Loucy (cell line): ENCODE data around the gene GAPDH.

Source experiments
- H2AFZ ChIP-seq: fragments of 200-600 bp; sonication (generic); 2 replicates; pipeline ENCODE4 v1.6.0; 2016; ENCODE audit warnings: antibody characterized with exemption, mild to moderate bottlenecking, low read length, moderate library complexity
- H3F3A ChIP-seq: fragments of 200-600 bp; 2 replicates; pipeline ENCODE4 v1.6.0; 2016; ENCODE audit warnings: antibody characterized with exemption, low read depth, mild to moderate bottlenecking
- H3K27me3 ChIP-seq: fragments of 200-600 bp; sonication (generic); 2 replicates; pipeline ENCODE4 v1.6.1; 2014; ENCODE audit warnings: low read length, mild to moderate bottlenecking; ENCODE audit not compliant: insufficient read depth, poor library complexity, severe bottlenecking
- H3K36me3 ChIP-seq: fragments of 200-600 bp; sonication (generic); 2 replicates; pipeline ENCODE4 v1.6.1; 2016; ENCODE audit warnings: low read length; ENCODE audit not compliant: insufficient read depth
- H3K4me1 ChIP-seq: fragments of 200-600 bp; sonication (generic); 2 replicates; pipeline ENCODE4 v1.5.1; 2014; ENCODE audit warnings: low read length, mild to moderate bottlenecking; ENCODE audit not compliant: insufficient read depth, poor library complexity, severe bottlenecking
- H3K4me2 ChIP-seq: fragments of 200-600 bp; sonication (generic); 2 replicates; pipeline ENCODE4 v1.6.0; 2014; ENCODE audit warnings: antibody characterized with exemption, low read length, low read depth, mild to moderate bottlenecking; ENCODE audit not compliant: poor library complexity, severe bottlenecking
- H3K4me3 ChIP-seq: fragments of 200-600 bp; sonication (generic); 2 replicates; pipeline ENCODE4 v1.5.1; 2014; ENCODE audit warnings: low read length, mild to moderate bottlenecking, mixed read lengths; ENCODE audit not compliant: poor library complexity, severe bottlenecking
- H3K79me2 ChIP-seq: fragments of 200-600 bp; sonication (generic); 2 replicates; pipeline ENCODE4 v1.6.1; 2014; ENCODE audit warnings: low read length; ENCODE audit not compliant: insufficient read depth
- H3K9ac ChIP-seq: fragments of 200-600 bp; sonication (generic); 2 replicates; pipeline ENCODE4 v1.6.0; 2014; ENCODE audit warnings: mild to moderate bottlenecking, low read depth, low read length, moderate library complexity; ENCODE audit not compliant: poor library complexity, severe bottlenecking
- H3K9me2 ChIP-seq: fragments of 200-600 bp; sonication (generic); replicated peaks from 2 replicates; pipeline ENCODE4 v1.6.1; 2016; ENCODE audit warnings: low read depth, low read length, mixed read lengths
- H3K9me3 ChIP-seq: fragments of 200-600 bp; sonication (generic); 2 replicates; pipeline ENCODE4 v1.6.1; 2014; ENCODE audit warnings: mild to moderate bottlenecking, antibody characterized with exemption, low read length, low read depth; ENCODE audit not compliant: insufficient read depth
- H4K20me1 ChIP-seq: fragments of 200-600 bp; sonication (generic); 2 replicates; pipeline ENCODE4 v1.6.0; 2014; ENCODE audit warnings: antibody characterized with exemption, low read length, mild to moderate bottlenecking; ENCODE audit not compliant: insufficient read depth, poor library complexity, severe bottlenecking
- EZH2phosphoT487 ChIP-seq: fragments of 200-600 bp; IDR thresholded peaks from 2 replicates; pipeline ENCODE4 v1.6.1; 2018; ENCODE audit warnings: antibody characterized with exemption, mild to moderate bottlenecking, moderate library complexity, borderline replicate concordance
- TF ChIP-seq, protein P1 (sequence below): fragments of 200-600 bp; sonication (generic); conservative IDR thresholded peaks from 2 replicates; pipeline ENCODE4 v1.5.1; 2014; ENCODE audit warnings: mild to moderate bottlenecking, antibody characterized with exemption, low read length

GAPDH gene

DNA sequence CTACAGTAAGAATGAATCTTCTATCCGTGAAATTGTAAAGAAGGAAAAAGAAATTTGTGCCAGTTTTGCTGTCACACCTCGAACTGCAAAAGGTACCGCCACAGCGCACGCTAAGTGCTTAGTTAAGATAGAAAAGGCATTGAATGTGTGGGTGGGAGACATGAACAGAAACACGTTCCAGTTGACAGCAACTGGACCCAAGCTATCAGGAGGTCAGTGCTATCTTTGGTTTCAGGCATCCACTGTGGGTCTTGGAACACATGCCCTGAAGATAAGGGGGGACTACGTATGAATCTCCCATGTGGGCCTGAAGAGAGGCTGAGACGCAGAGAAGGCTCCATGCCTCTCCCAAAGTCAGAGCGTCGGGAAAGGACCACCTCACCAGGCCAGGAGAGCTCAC is 11.7 kb downstream of the GAPDH start:
- no peaks in the 10 kb centered on the region for H3K9me3 ChIP-seq
- no peak for TF ChIP-seq EZH2phosphoT487
- TF ChIP-seq, protein P1, sequence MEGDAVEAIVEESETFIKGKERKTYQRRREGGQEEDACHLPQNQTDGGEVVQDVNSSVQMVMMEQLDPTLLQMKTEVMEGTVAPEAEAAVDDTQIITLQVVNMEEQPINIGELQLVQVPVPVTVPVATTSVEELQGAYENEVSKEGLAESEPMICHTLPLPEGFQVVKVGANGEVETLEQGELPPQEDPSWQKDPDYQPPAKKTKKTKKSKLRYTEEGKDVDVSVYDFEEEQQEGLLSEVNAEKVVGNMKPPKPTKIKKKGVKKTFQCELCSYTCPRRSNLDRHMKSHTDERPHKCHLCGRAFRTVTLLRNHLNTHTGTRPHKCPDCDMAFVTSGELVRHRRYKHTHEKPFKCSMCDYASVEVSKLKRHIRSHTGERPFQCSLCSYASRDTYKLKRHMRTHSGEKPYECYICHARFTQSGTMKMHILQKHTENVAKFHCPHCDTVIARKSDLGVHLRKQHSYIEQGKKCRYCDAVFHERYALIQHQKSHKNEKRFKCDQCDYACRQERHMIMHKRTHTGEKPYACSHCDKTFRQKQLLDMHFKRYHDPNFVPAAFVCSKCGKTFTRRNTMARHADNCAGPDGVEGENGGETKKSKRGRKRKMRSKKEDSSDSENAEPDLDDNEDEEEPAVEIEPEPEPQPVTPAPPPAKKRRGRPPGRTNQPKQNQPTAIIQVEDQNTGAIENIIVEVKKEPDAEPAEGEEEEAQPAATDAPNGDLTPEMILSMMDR, result no peak
- no peak overlapping the region for H3K4me2 ChIP-seq
- H2AFZ ChIP-seq, result no peak overlapping the region
- peaks cover 53% of the 10 kb centered on the region; the same call in 1 of the 2 replicates for H3K36me3 ChIP-seq
- no peak overlapping the region for H3K9ac ChIP-seq
- no peaks in the 10 kb centered on the region for H3K27me3 ChIP-seq
- peaks cover 18% of the 10 kb centered on the region for H3K79me2 ChIP-seq
- H3K4me1 ChIP-seq, result peaks cover 8% of the 10 kb centered on the region
- H4K20me1 ChIP-seq, result peaks cover 7% of the 10 kb centered on the region
- 0 out of 2 replicates have a peak, but pooled peaks cover 3% of the 10 kb centered on the region for H3F3A ChIP-seq
- H3K9me2 ChIP-seq, result no peaks in the 10 kb centered on the region
- H3K4me3 ChIP-seq, result no peak overlapping the region

DNA sequence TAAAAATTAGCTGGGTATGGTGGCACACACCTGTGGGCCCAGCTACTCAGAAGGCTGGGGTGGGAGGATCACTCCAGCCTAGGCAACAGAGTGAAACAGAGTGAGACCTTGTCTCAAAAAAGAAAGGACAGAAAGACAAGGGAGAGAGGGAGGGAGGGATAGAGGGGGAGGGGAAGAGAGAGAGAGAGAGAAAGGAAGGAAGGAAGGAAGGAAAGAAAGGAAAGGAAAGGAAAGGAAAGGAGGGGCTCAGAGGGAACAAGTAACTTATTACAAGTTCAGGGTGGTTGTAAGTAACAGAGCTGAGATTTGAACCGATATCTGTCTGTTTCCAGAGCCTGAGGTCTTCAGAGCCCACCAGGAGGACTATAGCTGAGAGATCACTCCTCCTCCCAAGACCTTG is 13.2 kb downstream of the GAPDH start:
- peaks cover 23% of the 10 kb centered on the region for H4K20me1 ChIP-seq
- peaks cover 34% of the 10 kb centered on the region for H3K79me2 ChIP-seq
- TF ChIP-seq EZH2phosphoT487, result no peak
- TF ChIP-seq, protein P1, result no peak
- H3F3A ChIP-seq, result 0 out of 2 replicates have a peak, but pooled peaks cover 3% of the 10 kb centered on the region
- H3K4me1 ChIP-seq, result peaks cover 20% of the 10 kb centered on the region
- no peaks in the 10 kb centered on the region for H3K9me2 ChIP-seq
- no peaks in the 10 kb centered on the region for H3K9me3 ChIP-seq
- H2AFZ ChIP-seq, result no peak overlapping the region
- H3K4me2 ChIP-seq, result no peak overlapping the region
- H3K9ac ChIP-seq, result no peak overlapping the region
- no peak overlapping the region for H3K4me3 ChIP-seq
- no peaks in the 10 kb centered on the region for H3K27me3 ChIP-seq
- H3K36me3 ChIP-seq, result peaks cover 56% of the 10 kb centered on the region; the same call in 1 of the 2 replicates

DNA sequence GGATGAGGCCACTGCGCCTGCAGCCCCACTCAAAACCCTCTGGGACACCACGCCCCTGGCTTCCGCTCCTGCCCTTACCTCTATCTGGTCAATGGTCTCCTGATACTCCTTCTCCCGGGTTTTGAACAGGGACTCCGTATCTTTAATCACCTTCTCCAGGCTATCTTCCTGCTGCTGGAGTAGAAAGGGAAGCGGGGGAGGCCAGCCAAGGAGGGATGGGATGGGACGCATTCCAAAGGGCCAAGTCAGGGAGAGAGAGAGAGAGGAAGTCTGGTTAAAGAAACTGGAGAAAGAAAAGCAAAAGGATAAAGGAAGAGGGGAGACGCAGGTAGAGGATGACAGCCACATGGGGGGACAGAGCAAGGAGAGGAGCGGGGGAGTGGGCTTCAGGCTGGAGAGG is 13.7 kb downstream of the GAPDH start:
- Histone ChIP-seq H3K4me3 (no peak overlapping the region), H3K4me2 (no peak overlapping the region), H3K36me3 (peaks cover 56% of the 10 kb centered on the region; the same call in 1 of the 2 replicates), H3K79me2 (peaks cover 38% of the 10 kb centered on the region), H2AFZ (no peak overlapping the region), H3K4me1 (peaks cover 25% of the 10 kb centered on the region), H3K27me3 (no peaks in the 10 kb centered on the region), H3K9me2 (no peaks in the 10 kb centered on the region), H3K9ac (no peak overlapping the region), H3K9me3 (no peaks in the 10 kb centered on the region), H4K20me1 (peaks cover 27% of the 10 kb centered on the region), H3F3A (0 out of 2 replicates have a peak, but pooled peaks cover 3% of the 10 kb centered on the region)
- no peak for TF ChIP-seq EZH2phosphoT487
- TF ChIP-seq, protein P1, result no peak
